Ovary (tissue), 9 donors: ENCODE results near the gene OLFML3. TPM values are rescaled to one million over a fixed set of nuclear protein-coding genes. Genes with fewer than 3 reads are reported as not detected.

Experiments
- DNase-seq, 5 donors: peaks; one replicate each; pipeline ENCODE4 v3.0.0-alpha.2; 2019 to 2020
- H3K27ac ChIP-seq, 2 donors: fragments of 200-600 bp; one replicate each; pipeline versions ENCODE4 v1.5.1 to v1.8.0; 2019 to 2022
- H3K27me3 ChIP-seq: fragments of 200-600 bp; one replicate; pipeline ENCODE4 v1.8.0; 2022
- H3K36me3 ChIP-seq: fragments of 200-600 bp; sonication (generic); one replicate; pipeline ENCODE4 v1.5.1; 2019
- H3K4me1 ChIP-seq: one replicate; pipeline ENCODE4 v1.8.1; 2013; ENCODE audit warnings: mild to moderate bottlenecking, moderate library complexity; ENCODE audit not compliant: insufficient read depth
- H3K4me3 ChIP-seq: fragments of 200-600 bp; sonication (generic); one replicate; pipeline ENCODE4 v1.5.1; 2017
- H3K9me3 ChIP-seq, 2 donors: fragments of 200-600 bp in 1 of 2; sonication (generic) in 1 of 2; one replicate each; pipeline versions ENCODE4 v1.5.1 to v1.8.1; 2013 to 2019; ENCODE audit warnings: mild to moderate bottlenecking in 1 of 2, moderate library complexity in 1 of 2
- EP300 ChIP-seq: sonication (generic); formaldehyde crosslinking; IDR thresholded peaks from one replicate; pipeline ENCODE4 v1.6.1; 2017; ENCODE audit warnings: antibody characterized with exemption
- POLR2A ChIP-seq: fragments of 450-650 bp; IDR thresholded peaks from one replicate; pipeline ENCODE4 v1.6.1; 2017; ENCODE audit warnings: antibody characterized with exemption, mild to moderate bottlenecking, moderate library complexity
- WGBS, 3 donors: extraction: QIAGEN DNeasy Blood & Tissue Kit in 1 of 3; methylation state at CpG; one replicate each; pipeline versions ENCODE4 v1.1.5 to v1.1.7; 2013 to 2017; 5-methylcytosine and 5-hydroxymethylcytosine counted together
- intact Hi-C, 4 donors: fragments of 100-400 bp; cut with DNase I; formaldehyde crosslinking; loops; one replicate each; pipeline versions ENCODE4 v1.11.0 to v1.15.1; 2022 to 2023
- polyA plus RNA-seq, 2 donors: library from polyadenylated mRNA; stranded (reverse); fragments of 200-250 nt in 1 of 2; fragments of 350-450 nt in 1 of 2; fragmentation: Illumina TruSeq in 1 of 2; extraction: RNeasy Lipid Tissue Mini Kit (QIAGEN cat#74804) in 1 of 2; gene quantifications; one replicate each; pipeline ENCODE4 v1.2.3, GENCODE V29; 2013 to 2014
- total RNA-seq, 7 donors: library from RNA; depleted of rRNA in 2 of 7; stranded (reverse); fragments of >200 nt in 2 of 7; fragmentation: NEBNext Ultra II Directional in 3 of 7; extraction: Animal tissue kit (Norgen Biotek cat#: 25700) in 3 of 7; gene quantifications; one replicate each; pipeline versions ENCODE4 v1.1.0 to v1.2.4, GENCODE V29; 2016 to 2023
- TF ChIP-seq, protein P1 (sequence below), 3 donors: fragments of 450-650 bp in 2 of 3; fragments of 200-600 bp in 1 of 3; IDR thresholded peaks; one replicate each; pipeline versions ENCODE4 v1.5.1 to v1.8.0; 2016 to 2022; ENCODE audit warnings: antibody characterized with exemption in 3 of 3, mild to moderate bottlenecking in 1 of 3
- donor health status: DM: no; HTN: no; CAD: no; lungs with moderate emphysema.
- donor health status: DM: no; HTN: no; CAD: no.
- donor health status: Bipolar disorder and iron deficiency.
- donor health status: DM: yes; HTN: yes; CAD: no.
- donor health status: DM: no; HTN: no; CAD: no.
- donor health status: DM: yes; HTN: yes; CAD: no.

OLFML3 gene
- total and polyA plus RNA-seq, 9 donors = 69.7 to 240 (median 139) TPM

DNA sequence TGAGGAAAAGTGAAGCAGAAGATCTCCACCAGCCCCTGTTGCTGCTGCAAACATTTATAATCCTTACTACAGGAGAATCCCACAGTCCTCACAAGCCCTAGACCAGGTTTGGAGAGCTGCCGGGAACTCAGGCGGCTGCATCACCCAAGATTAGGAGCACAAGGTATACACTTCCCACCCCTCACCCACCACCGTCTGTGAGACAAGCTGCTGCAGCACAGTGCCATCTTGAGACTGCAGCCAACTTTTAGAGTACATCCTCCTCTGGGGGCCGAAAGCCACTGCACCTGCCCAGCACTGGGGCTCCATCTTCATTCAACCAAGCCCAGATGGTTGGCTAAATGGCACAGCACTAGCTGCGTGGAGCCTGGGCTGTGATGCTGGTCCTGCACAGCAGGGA lies 13.8 kb downstream of the OLFML3 start:
- DNase-seq = no peak
- H3K4me1 ChIP-seq = no peaks in the 10 kb centered on the region
- H3K36me3 ChIP-seq = no peaks in the 10 kb centered on the region
- no peaks in the 10 kb centered on the region for H3K9me3 ChIP-seq
- no peak for TF ChIP-seq EP300
- H3K27ac ChIP-seq = no peak overlapping the region
- intact Hi-C loops = no loop called here
- no peaks in the 10 kb centered on the region for H3K27me3 ChIP-seq
- no peak overlapping the region for H3K4me3 ChIP-seq
- WGBS, 3 donors = 90 to 98% (median 92%) methylated on average over 5 of the region's 5 CpGs

DNA sequence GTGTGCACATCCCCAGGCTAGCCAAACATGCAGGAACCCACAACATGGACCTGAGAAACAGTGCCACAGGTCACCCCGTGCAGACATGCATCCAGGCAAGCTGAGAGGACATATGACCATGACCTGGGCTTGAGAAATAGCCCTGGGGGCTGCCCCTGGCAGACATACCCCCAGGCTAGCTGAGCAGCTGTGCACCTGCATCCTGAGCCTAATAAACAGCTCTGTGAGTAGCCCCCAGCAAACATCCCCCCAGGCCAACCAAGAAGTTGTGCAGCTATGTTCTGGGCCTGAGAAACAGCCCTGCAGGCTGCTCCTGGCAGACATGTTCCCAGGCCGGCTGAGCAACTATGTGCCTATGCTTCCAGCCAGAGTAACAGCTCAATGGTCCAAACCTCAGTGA lies 14.5 kb downstream of the OLFML3 start:
- Histone ChIP-seq H3K9me3 (no peaks in the 10 kb centered on the region), H3K27me3 (no peaks in the 10 kb centered on the region), H3K36me3 (no peaks in the 10 kb centered on the region), H3K27ac (no peak overlapping the region), H3K4me1 (no peaks in the 10 kb centered on the region), H3K4me3 (no peak overlapping the region)
- TF ChIP-seq, protein P1, sequence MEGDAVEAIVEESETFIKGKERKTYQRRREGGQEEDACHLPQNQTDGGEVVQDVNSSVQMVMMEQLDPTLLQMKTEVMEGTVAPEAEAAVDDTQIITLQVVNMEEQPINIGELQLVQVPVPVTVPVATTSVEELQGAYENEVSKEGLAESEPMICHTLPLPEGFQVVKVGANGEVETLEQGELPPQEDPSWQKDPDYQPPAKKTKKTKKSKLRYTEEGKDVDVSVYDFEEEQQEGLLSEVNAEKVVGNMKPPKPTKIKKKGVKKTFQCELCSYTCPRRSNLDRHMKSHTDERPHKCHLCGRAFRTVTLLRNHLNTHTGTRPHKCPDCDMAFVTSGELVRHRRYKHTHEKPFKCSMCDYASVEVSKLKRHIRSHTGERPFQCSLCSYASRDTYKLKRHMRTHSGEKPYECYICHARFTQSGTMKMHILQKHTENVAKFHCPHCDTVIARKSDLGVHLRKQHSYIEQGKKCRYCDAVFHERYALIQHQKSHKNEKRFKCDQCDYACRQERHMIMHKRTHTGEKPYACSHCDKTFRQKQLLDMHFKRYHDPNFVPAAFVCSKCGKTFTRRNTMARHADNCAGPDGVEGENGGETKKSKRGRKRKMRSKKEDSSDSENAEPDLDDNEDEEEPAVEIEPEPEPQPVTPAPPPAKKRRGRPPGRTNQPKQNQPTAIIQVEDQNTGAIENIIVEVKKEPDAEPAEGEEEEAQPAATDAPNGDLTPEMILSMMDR (IDR thresholded peaks at IDR 0.05) = no peak
- TF ChIP-seq POLR2A (no peak), EP300 (no peak)
- intact Hi-C loops = no loop called here
- DNase-seq = no peak
- WGBS, 3 donors = 89 to 100% (median 90%) methylated on average over 2 of the region's 2 CpGs

DNA sequence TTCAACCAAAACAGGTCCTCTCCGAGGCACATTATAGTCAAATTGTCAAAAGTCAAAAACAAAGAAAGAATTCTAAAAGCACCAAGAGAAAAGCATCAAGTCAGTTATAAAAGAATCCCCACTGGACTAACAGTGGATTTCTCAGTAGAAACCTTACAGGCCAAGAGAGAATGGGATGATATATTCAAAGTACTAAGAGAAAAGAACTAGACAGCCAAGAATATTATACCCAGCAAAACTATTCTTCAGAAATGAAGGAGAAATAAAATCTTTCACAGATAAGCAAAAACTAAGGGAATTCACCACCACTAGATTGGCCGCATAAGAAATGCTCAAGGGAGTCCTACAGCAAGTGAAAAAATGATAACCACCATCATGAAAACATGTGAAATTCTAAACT lies 16.1 kb downstream of the OLFML3 start:
- Histone ChIP-seq H3K4me1 (no peaks in the 10 kb centered on the region), H3K27me3 (no peaks in the 10 kb centered on the region), H3K4me3 (no peak overlapping the region), H3K36me3 (no peaks in the 10 kb centered on the region), H3K9me3 (no peaks in the 10 kb centered on the region), H3K27ac (no peak overlapping the region)
- 96 to 99% (median 97%) methylated on average over 2 of the region's 2 CpGs for WGBS, 3 donors
- no peak for DNase-seq
- intact Hi-C loops = no loop called here
- TF ChIP-seq, protein P1 (IDR thresholded peaks at IDR 0.05) = no peak
- TF ChIP-seq EP300 (no peak), POLR2A (no peak)

DNA sequence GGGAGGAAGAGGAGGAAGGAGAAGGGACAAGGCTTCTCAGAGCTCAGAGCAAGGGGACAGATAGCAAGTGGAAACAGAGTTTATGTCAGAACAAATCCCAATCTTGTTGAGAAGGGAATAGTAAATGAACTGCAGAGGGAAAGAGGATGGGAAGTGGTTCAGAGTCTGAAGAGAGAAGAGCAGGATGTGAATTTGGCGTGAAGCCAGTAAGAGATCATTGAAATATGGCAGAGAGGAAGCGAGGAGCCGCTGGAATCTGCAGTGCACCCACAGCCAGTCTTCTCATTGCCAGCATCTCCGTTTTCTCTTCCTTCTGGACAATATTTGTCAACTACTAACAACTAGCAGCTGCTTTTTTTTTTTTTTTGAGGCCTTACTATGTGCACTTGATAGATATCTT lies 19.1 kb downstream of the OLFML3 start:
- no peak overlapping the region for H3K27ac ChIP-seq
- intact Hi-C loops = no loop called here
- DNase-seq = no peak
- no peaks in the 10 kb centered on the region for H3K9me3 ChIP-seq
- no peaks in the 10 kb centered on the region for H3K27me3 ChIP-seq
- TF ChIP-seq EP300 = no peak
- no peak for TF ChIP-seq POLR2A
- no peak overlapping the region for H3K4me3 ChIP-seq
- WGBS, 3 donors = 12 to 20% (median 17%) methylated on average over 4 of the region's 4 CpGs
- peaks cover 5% of the 10 kb centered on the region for H3K4me1 ChIP-seq
- H3K36me3 ChIP-seq = no peaks in the 10 kb centered on the region

DNA sequence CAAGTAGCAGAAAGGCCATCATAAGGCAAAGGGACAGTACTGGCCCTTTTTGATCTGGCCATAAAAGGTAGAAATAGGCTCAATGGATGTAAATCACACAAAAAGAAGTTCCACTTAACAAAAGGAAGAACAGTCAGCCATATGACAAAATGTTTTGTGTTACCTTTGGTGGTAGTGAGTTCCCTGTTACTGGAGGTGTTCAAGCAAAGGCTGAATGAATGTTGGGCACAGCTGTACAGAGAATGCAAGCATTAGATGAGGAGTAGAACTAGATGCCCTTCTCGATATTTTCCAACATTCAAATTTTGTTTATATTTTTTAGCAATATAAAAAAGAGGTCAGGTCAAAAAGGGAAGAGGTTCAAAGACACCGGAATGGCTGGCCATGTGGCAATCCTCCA lies 20.0 kb downstream of the OLFML3 start:
- DNase-seq = no peak
- H3K36me3 ChIP-seq = no peaks in the 10 kb centered on the region
- peaks cover 5% of the 10 kb centered on the region for H3K4me1 ChIP-seq
- H3K27ac ChIP-seq = no peak overlapping the region
- H3K9me3 ChIP-seq = no peaks in the 10 kb centered on the region
- intact Hi-C loops = no loop called here
- no peak overlapping the region for H3K4me3 ChIP-seq
- TF ChIP-seq EP300 (no peak), POLR2A (no peak)
- TF ChIP-seq, protein P1 (IDR thresholded peaks at IDR 0.05) = no peak
- 31 to 40% (median 39%) methylated on average over 2 of the region's 2 CpGs for WGBS, 3 donors
- H3K27me3 ChIP-seq = no peaks in the 10 kb centered on the region

DNA sequence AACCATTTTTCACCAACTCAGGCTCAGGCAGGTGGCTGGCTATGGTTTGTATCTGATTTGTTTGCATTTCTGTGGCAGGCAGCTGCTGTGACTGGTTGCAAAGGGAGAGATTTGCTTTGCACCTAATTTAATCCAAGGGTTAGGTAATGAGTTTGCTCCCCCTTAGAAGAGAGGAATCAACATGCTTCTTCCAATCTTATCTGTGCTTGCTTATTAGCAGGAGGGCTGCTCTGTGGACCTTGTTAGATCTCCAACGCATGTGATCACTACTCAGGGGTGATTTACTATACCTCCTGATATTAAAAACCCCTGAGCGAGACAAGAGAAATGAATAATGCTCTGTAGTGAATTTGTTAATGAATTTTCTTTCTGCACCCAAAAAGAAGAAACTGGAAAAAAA lies 20.5 kb downstream of the OLFML3 start:
- 58 to 70% (median 66%) methylated on average over 2 of the region's 2 CpGs for WGBS, 3 donors
- no peaks in the 10 kb centered on the region for H3K9me3 ChIP-seq
- intact Hi-C loops = loop anchor here in 1 of 4 donors (10.0 kb wide), 1 partner anchor 215 kb away; no protein-coding TSS in a partner anchor
- no peak overlapping the region for H3K27ac ChIP-seq
- TF ChIP-seq POLR2A = no peak
- H3K4me1 ChIP-seq = peaks cover 5% of the 10 kb centered on the region
- no peak overlapping the region for H3K4me3 ChIP-seq
- no peaks in the 10 kb centered on the region for H3K36me3 ChIP-seq
- no peaks in the 10 kb centered on the region for H3K27me3 ChIP-seq
- DNase-seq = no peak
